Neutrophil (primary cell): ENCODE results near the gene KHDC4.
"Not testable (repeated sequence)": the region's sequence is repeated elsewhere in the genome, so short reads cannot be mapped to it uniquely, and the experiment has no call there.

ENCODE experiments used
- H3K27ac ChIP-seq: fragments of 200-600 bp; sonication (generic); 2 replicates; pipeline ENCODE4 v1.5.1; 2016; ENCODE audit warnings: mild to moderate bottlenecking, moderate library complexity
- H3K27me3 ChIP-seq: fragments of 200-600 bp; sonication (generic); 2 replicates; pipeline ENCODE4 v1.6.0; 2016; ENCODE audit warnings: mild to moderate bottlenecking
- H3K36me3 ChIP-seq: fragments of 200-600 bp; sonication (generic); 2 replicates; pipeline ENCODE4 v1.5.1; 2017
- H3K4me1 ChIP-seq, 2 experiments: fragments of 200-600 bp in 1 of 2; sonication (generic) in 1 of 2; 1 replicate in 1 of 2; 2 replicates in 1 of 2; pipeline versions ENCODE4 v1.5.1 to v1.6.1; 2013 to 2016; ENCODE audit warnings: low read depth in 1 of 2, low read length in 1 of 2, mild to moderate bottlenecking in 1 of 2, moderate library complexity in 1 of 2; ENCODE audit not compliant: control insufficient read depth in 1 of 2, insufficient read depth in 1 of 2
- H3K4me3 ChIP-seq, 2 experiments: fragments of 200-600 bp in 1 of 2; sonication (generic) in 1 of 2; 1 replicate in 1 of 2; 2 replicates in 1 of 2; pipeline ENCODE4 v1.5.1; 2013 to 2016; ENCODE audit warnings: low read depth in 1 of 2, low read length in 1 of 2, mild to moderate bottlenecking in 1 of 2, moderate library complexity in 1 of 2
- H3K9me3 ChIP-seq: fragments of 200-600 bp; sonication (generic); 2 replicates; pipeline ENCODE4 v1.5.1; 2016
- CTCF ChIP-seq: fragments of 200-600 bp; sonication (generic); IDR thresholded peaks from 2 replicates; pipeline ENCODE4 v1.5.1; 2016; ENCODE audit warnings: antibody characterized with exemption

Gene KHDC4

GRCh38 chr1:155931332-155932038, 2.7 kb downstream of the KHDC4 start:
- Histone ChIP-seq H3K27me3 (no peaks in the 10 kb centered on the region), H3K36me3 (peaks cover 64% of the 10 kb centered on the region), H3K4me3 (no peak overlapping the region), H3K27ac (no peak overlapping the region), H3K4me1 (peaks cover 15 to 20% of the 10 kb centered on the region in 2 experiments), H3K9me3 (no peaks in the 10 kb centered on the region)
- TF ChIP-seq CTCF, result no peak

GRCh38 chr1:155930725-155931124, 3.5 kb downstream of the KHDC4 start:
- H3K27ac ChIP-seq, H3K4me3 ChIP-seq, H3K27me3 ChIP-seq, H3K9me3 ChIP-seq: not testable (repeated sequence)
- Histone ChIP-seq H3K4me1 (peaks cover 15 to 20% of the 10 kb centered on the region in 2 experiments), H3K36me3 (peaks cover 72% of the 10 kb centered on the region)

GRCh38 chr1:155929057-155929456, 5.2 kb downstream of the KHDC4 start:
- peaks cover 88% of the 10 kb centered on the region for H3K36me3 ChIP-seq
- TF ChIP-seq CTCF, result no peak
- H3K9me3 ChIP-seq, result no peaks in the 10 kb centered on the region
- H3K27ac ChIP-seq, result no peak overlapping the region
- H3K27me3 ChIP-seq, result no peaks in the 10 kb centered on the region
- peaks cover 8 to 14% of the 10 kb centered on the region in 2 experiments for H3K4me1 ChIP-seq
- H3K4me3 ChIP-seq, result no peak overlapping the region

GRCh38 chr1:155925506-155925905, 8.7 kb downstream of the KHDC4 start:
- Histone ChIP-seq H3K9me3 (no peaks in the 10 kb centered on the region), H3K27ac (no peak overlapping the region), H3K4me1 (no peaks in the 10 kb centered on the region), H3K36me3 (peaks cover 98% of the 10 kb centered on the region), H3K4me3 (no peak overlapping the region), H3K27me3 (no peaks in the 10 kb centered on the region)
- TF ChIP-seq CTCF, result no peak

- Histone ChIP-seq H3K27ac (no peak overlapping the region), H3K27me3 (no peaks in the 10 kb centered on the region), H3K36me3 (peaks cover 100% of the 10 kb centered on the region), H3K4me3 (no peak overlapping the region), H3K9me3 (no peaks in the 10 kb centered on the region), H3K4me1 (no peaks in the 10 kb centered on the region)
- TF ChIP-seq CTCF, result no peak
These were observed 13.5 kb downstream of the KHDC4 start for GRCh38 chr1:155920717-155921116.

- H3K4me1 ChIP-seq, result no peaks in the 10 kb centered on the region
- no peak overlapping the region for H3K27ac ChIP-seq
- H3K4me3 ChIP-seq, result no peak overlapping the region
- H3K36me3 ChIP-seq, result peaks cover 100% of the 10 kb centered on the region
- no peaks in the 10 kb centered on the region for H3K27me3 ChIP-seq
- no peaks in the 10 kb centered on the region for H3K9me3 ChIP-seq
- no peak for TF ChIP-seq CTCF
These were observed 14.4 kb downstream of the KHDC4 start for GRCh38 chr1:155919801-155920200.
